HG03521 (cell line): ENCODE results near the gene MACC1.
"Not testable (repeated sequence)": the region's sequence is repeated elsewhere in the genome, so short reads cannot be mapped to it uniquely, and the experiment has no call there.

Experiments used
- ATAC-seq: cut with Tn5 transposase; IDR thresholded peaks from one replicate; pipeline ENCODE4 v1.9.1; 2021; ENCODE audit warnings: mild to moderate bottlenecking, moderate library complexity; ENCODE audit not compliant: unreplicated experiment

Gene MACC1

GRCh38 chr7:20208651-20209307 lies 8.4 kb downstream of the MACC1 start:
- no peak for ATAC-seq

GRCh38 chr7:20207811-20208210 lies 9.4 kb downstream of the MACC1 start:
- ATAC-seq, result not testable (repeated sequence)

GRCh38 chr7:20206104-20206896 lies 10.9 kb downstream of the MACC1 start:
- ATAC-seq, result no peak

GRCh38 chr7:20203316-20203715 lies 13.9 kb downstream of the MACC1 start:
- ATAC-seq, result no peak

GRCh38 chr7:20201380-20201779 lies 15.8 kb downstream of the MACC1 start:
- ATAC-seq, result no peak

GRCh38 chr7:20200971-20201370 lies 16.2 kb downstream of the MACC1 start:
- no peak for ATAC-seq

- ATAC-seq, result peak; percentile 33
Observed at GRCh38 chr7:20200361-20200760, 16.8 kb downstream of the MACC1 start.

GRCh38 chr7:20199015-20199737 lies 18.0 kb downstream of the MACC1 start:
- peak; percentile 77 for ATAC-seq

- no peak for ATAC-seq
Observed at GRCh38 chr7:20198260-20198659, 18.9 kb downstream of the MACC1 start.

- no peak for ATAC-seq
Observed at GRCh38 chr7:20197837-20198236, 19.3 kb downstream of the MACC1 start.

GRCh38 chr7:20197125-20197748 lies 19.9 kb downstream of the MACC1 start:
- ATAC-seq, result no peak

- no peak for ATAC-seq
Observed at GRCh38 chr7:20194343-20194995, 22.7 kb downstream of the MACC1 start.

GRCh38 chr7:20193873-20194272 lies 23.3 kb downstream of the MACC1 start:
- ATAC-seq, result no peak

GRCh38 chr7:20193242-20193777 lies 23.9 kb downstream of the MACC1 start:
- ATAC-seq, result peak; percentile 68

- no peak for ATAC-seq
Observed at GRCh38 chr7:20191391-20191869, 25.8 kb downstream of the MACC1 start.

GRCh38 chr7:20190560-20191390 lies 26.4 kb downstream of the MACC1 start:
- no peak for ATAC-seq

GRCh38 chr7:20189852-20190251 lies 27.3 kb downstream of the MACC1 start:
- ATAC-seq, result no peak

GRCh38 chr7:20188567-20188966 lies 28.6 kb downstream of the MACC1 start:
- ATAC-seq, result no peak

- not testable (repeated sequence) for ATAC-seq
Observed at GRCh38 chr7:20187850-20188249, 29.3 kb downstream of the MACC1 start.
